ENCODE results near the gene ZDHHC5. TPM values are rescaled to one million over a fixed set of nuclear protein-coding genes. Genes with fewer than 3 reads are reported as not detected.
A peak's percentile ranks its signal among the peaks of the same experiment; 100 is the strongest.

ZDHHC5 gene
- total RNA-seq, 1 donor from 2014 or later, result 41.8 TPM

- H3K27ac Mint-ChIP-seq, result peak within 1 kb of the TSS; percentile 71
- H3K27me3 Mint-ChIP-seq (ENCODE audit: insufficient read depth, low read depth), result peaks cover 6% of the 10 kb centered on the region
- TF ChIP-seq EZH2 (IDR thresholded peaks at IDR 0.05) (no peak), CTCF (IDR thresholded peaks at IDR 0.05) (no peak), EZH2phosphoT487 (IDR thresholded peaks at IDR 0.05) (no peak)
- peaks cover 19% of the 10 kb centered on the region for H3K4me1 Mint-ChIP-seq
- peak within 1 kb of the TSS; percentile 81 for H3K4me3 ChIP-seq
- peaks cover 10% of the 10 kb centered on the region for H3K36me3 Mint-ChIP-seq
- no peaks in the 10 kb centered on the region for H3K9me3 ChIP-seq (ENCODE audit: low read depth)
- peaks cover 14% of the 10 kb centered on the region for H3K4me1 ChIP-seq
- H3K36me3 ChIP-seq, result no peaks in the 10 kb centered on the region
- H3K9ac ChIP-seq, result peak within 1 kb of the TSS; percentile 85
- peaks cover 22% of the 10 kb centered on the region for H3K79me2 ChIP-seq (ENCODE audit: low read depth)
- H2AFZ ChIP-seq (replicated peaks), result peak within 1 kb of the TSS; percentile 51
- peak; percentile 99 for DNase-seq (ENCODE audit: low spot score)
- peak within 1 kb of the TSS; percentile 98 for H3K4me2 ChIP-seq
- no peaks in the 10 kb centered on the region for H4K20me1 ChIP-seq (ENCODE audit: low read depth)
- H3F3A ChIP-seq (ENCODE audit: low read depth), result peaks cover 25% of the 10 kb centered on the region
- no peaks in the 10 kb centered on the region for H3K9me3 Mint-ChIP-seq
- H3K27me3 ChIP-seq, result peaks cover 18% of the 10 kb centered on the region
- H3K27ac ChIP-seq, result no peak within 1 kb of the TSS
- H3K4me3 Mint-ChIP-seq, result peak within 1 kb of the TSS; percentile 98
These were observed 10.5 kb upstream of the ZDHHC5 start, which contains the start of gene CLP1 for GRCh38 chr11:57657194-57658022. Gene CLP1, plus strand, starts transcription at chr11:57657762. Its CDS starts 1,715 bp downstream, at chr11:57659477.

- Mint-ChIP-seq H3K4me1 (peaks cover 17% of the 10 kb centered on the region), H3K9me3 (no peaks in the 10 kb centered on the region), H3K27ac (peak overlapping the region; percentile 71), H3K4me3 (peak overlapping the region; percentile 98), H3K27me3 (ENCODE audit: insufficient read depth, low read depth) (peaks cover 6% of the 10 kb centered on the region), H3K36me3 (peaks cover 11% of the 10 kb centered on the region)
- TF ChIP-seq CTCF (IDR thresholded peaks at IDR 0.05), result no peak
- TF ChIP-seq EZH2 (IDR thresholded peaks at IDR 0.05), result no peak
- no peak for TF ChIP-seq EZH2phosphoT487 (IDR thresholded peaks at IDR 0.05)
- peaks cover 18% of the 10 kb centered on the region for H3K27me3 ChIP-seq
- peak overlapping the region; percentile 81 for H3K4me3 ChIP-seq
- peak overlapping the region; percentile 85 for H3K9ac ChIP-seq
- H3F3A ChIP-seq (ENCODE audit: low read depth), result peaks cover 23% of the 10 kb centered on the region
- no peaks in the 10 kb centered on the region for H3K9me3 ChIP-seq (ENCODE audit: low read depth)
- no peaks in the 10 kb centered on the region for H4K20me1 ChIP-seq (ENCODE audit: low read depth)
- peak; percentile 26 for DNase-seq (ENCODE audit: low spot score)
- no peaks in the 10 kb centered on the region for H3K36me3 ChIP-seq
- peak overlapping the region; percentile 51 for H2AFZ ChIP-seq (replicated peaks)
- H3K79me2 ChIP-seq (ENCODE audit: low read depth), result peaks cover 22% of the 10 kb centered on the region
- H3K4me1 ChIP-seq, result peaks cover 11% of the 10 kb centered on the region
- H3K27ac ChIP-seq, result no peak overlapping the region
- H3K4me2 ChIP-seq, result peak overlapping the region; percentile 98
These were observed 9.9 kb upstream of the ZDHHC5 start for GRCh38 chr11:57658023-57658361.

DNA sequence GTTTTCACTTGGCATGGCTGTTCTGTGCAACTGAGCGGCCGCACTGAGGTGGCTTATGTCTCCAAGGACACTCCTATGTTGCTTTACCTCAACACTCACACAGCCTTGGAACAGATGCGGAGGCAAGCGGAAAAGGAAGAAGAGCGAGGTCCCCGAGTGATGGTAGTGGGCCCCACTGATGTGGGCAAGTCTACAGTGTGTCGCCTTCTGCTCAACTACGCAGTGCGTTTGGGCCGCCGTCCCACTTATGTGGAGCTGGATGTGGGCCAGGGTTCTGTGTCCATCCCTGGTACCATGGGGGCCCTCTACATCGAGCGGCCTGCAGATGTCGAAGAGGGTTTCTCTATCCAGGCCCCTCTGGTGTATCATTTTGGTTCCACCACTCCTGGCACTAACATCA lies 8.2 kb upstream of the ZDHHC5 start:
- H4K20me1 ChIP-seq (ENCODE audit: low read depth), result no peaks in the 10 kb centered on the region
- Mint-ChIP-seq H3K9me3 (no peaks in the 10 kb centered on the region), H3K27ac (no peak overlapping the region), H3K4me3 (no peak overlapping the region), H3K4me1 (peaks cover 16% of the 10 kb centered on the region), H3K27me3 (ENCODE audit: insufficient read depth, low read depth) (peaks cover 6% of the 10 kb centered on the region), H3K36me3 (peaks cover 11% of the 10 kb centered on the region)
- no peak for DNase-seq (ENCODE audit: low spot score)
- H3F3A ChIP-seq (ENCODE audit: low read depth), result peaks cover 21% of the 10 kb centered on the region
- H3K36me3 ChIP-seq, result no peaks in the 10 kb centered on the region
- H3K9ac ChIP-seq, result no peak overlapping the region
- H3K4me2 ChIP-seq, result no peak overlapping the region
- H3K4me1 ChIP-seq, result peaks cover 3% of the 10 kb centered on the region
- H2AFZ ChIP-seq (replicated peaks), result no peak overlapping the region
- peaks cover 22% of the 10 kb centered on the region for H3K79me2 ChIP-seq (ENCODE audit: low read depth)
- TF ChIP-seq CTCF (IDR thresholded peaks at IDR 0.05), result no peak
- no peak for TF ChIP-seq EZH2 (IDR thresholded peaks at IDR 0.05)
- no peak for TF ChIP-seq EZH2phosphoT487 (IDR thresholded peaks at IDR 0.05)
- no peak overlapping the region for H3K4me3 ChIP-seq
- no peaks in the 10 kb centered on the region for H3K9me3 ChIP-seq (ENCODE audit: low read depth)
- peaks cover 13% of the 10 kb centered on the region for H3K27me3 ChIP-seq
- H3K27ac ChIP-seq, result no peak overlapping the region
